HK-2 (cell line): Measurements from ENCODE around the gene RPL11.
A peak's percentile ranks its signal among the peaks of the same experiment; 100 is the strongest.
"Not testable (repeated sequence)": the region's sequence is repeated elsewhere in the genome, so short reads cannot be mapped to it uniquely, and the experiment has no call there.

Experiments used
- DNase-seq: peaks from one replicate; pipeline ENCODE4 v3.0.0-alpha.2; 2018; ENCODE audit not compliant: unreplicated experiment

The RPL11 gene

GRCh38 chr1:23732363-23733224 lies 41.0 kb downstream of the RPL11 start:
- no peak for DNase-seq

GRCh38 chr1:23733281-23733680 lies 41.7 kb downstream of the RPL11 start:
- DNase-seq: not testable (repeated sequence)

GRCh38 chr1:23736437-23737134 lies 45.0 kb downstream of the RPL11 start:
- no peak for DNase-seq

GRCh38 chr1:23741609-23742008 lies 50.0 kb downstream of the RPL11 start:
- no peak for DNase-seq

GRCh38 chr1:23742670-23743286 lies 51.2 kb downstream of the RPL11 start:
- no peak for DNase-seq

- peak; percentile 71 for DNase-seq
Measured at GRCh38 chr1:23743287-23744152, 51.9 kb downstream of the RPL11 start, which contains the start of gene ELOA. Gene ELOA, plus strand, starts transcription at chr1:23743471. Its CDS starts 33 bp downstream, at chr1:23743504.

GRCh38 chr1:23745515-23745914 lies 53.9 kb downstream of the RPL11 start:
- no peak for DNase-seq
